Activated CD8-positive, alpha-beta T cell treated with anti-CD3 and anti-CD28 coated beads, Interleukin-2, amount 10 ng/mL, durations not matched to agents 7 days and 5 days (primary cell): Measurements from ENCODE around the gene EPB41L1. TPM values are rescaled to one million over a fixed set of nuclear protein-coding genes. Genes with fewer than 3 reads are reported as not detected.

ENCODE experiments used
- ATAC-seq: fragments of 150-1000 bp; cut with Tn5 transposase; one replicate; pipeline ENCODE4 v1.10.0; 2021; ENCODE audit warnings: moderate library complexity
- CTCF ChIA-PET: fragments of 350-600 bp; sonication (Branson Sonifier 250); formaldehyde crosslinking; loops from one replicate; lab custom pipeline; 2021; ENCODE audit warnings: antibody characterized with exemption; lab: Charles Lee
- POLR2A ChIA-PET: fragments of 350-600 bp; sonication (Branson Sonifier 250); formaldehyde crosslinking; loops from one replicate; lab custom pipeline; 2021; ENCODE audit warnings: antibody characterized with exemption; lab: Charles Lee
- DNase-seq: peaks from one replicate; pipeline ENCODE4 v3.0.0-alpha.2; 2020
- H3K27ac Mint-ChIP-seq: one replicate; pipeline ENCODE4 v1.8.0; 2021; ENCODE audit warnings: mild to moderate bottlenecking, mixed read lengths
- H3K27me3 Mint-ChIP-seq: one replicate; pipeline ENCODE4 v1.8.0; 2021; ENCODE audit warnings: low read depth, mixed read lengths
- H3K36me3 Mint-ChIP-seq: one replicate; pipeline ENCODE4 v1.8.0; 2021; ENCODE audit warnings: low read depth, mixed read lengths
- H3K4me1 Mint-ChIP-seq: one replicate; pipeline ENCODE4 v1.8.0; 2021; ENCODE audit warnings: low read depth, mixed read lengths
- H3K4me3 Mint-ChIP-seq: one replicate; pipeline ENCODE4 v1.8.0; 2021; ENCODE audit warnings: mild to moderate bottlenecking, mixed read lengths
- H3K9me3 Mint-ChIP-seq: one replicate; pipeline ENCODE4 v1.8.0; 2022; ENCODE audit warnings: mixed read lengths; ENCODE audit not compliant: insufficient read depth
- total RNA-seq, 2 experiments: library from RNA; stranded (reverse); gene quantifications; one replicate each; pipeline ENCODE4 v1.2.3, GENCODE V29; 2021

EPB41L1 gene
- total RNA-seq, 2 experiments from 2014 or later = not detected

GRCh38 chr20:36179170-36179945 lies 24.8 kb downstream of the EPB41L1 start:
- ChIA-PET CTCF (interaction anchor here (1.0 kb wide), 2 partner anchors 20 to 220 kb away, joined by 3 read pairs; no protein-coding TSS in a partner anchor), POLR2A (no interaction called here)
- no peaks in the 10 kb centered on the region for H3K4me1 Mint-ChIP-seq
- no peak for DNase-seq
- no peaks in the 10 kb centered on the region for H3K9me3 Mint-ChIP-seq
- no peak overlapping the region for H3K27ac Mint-ChIP-seq
- no peak for ATAC-seq
- H3K36me3 Mint-ChIP-seq = no peaks in the 10 kb centered on the region
- no peak overlapping the region for H3K4me3 Mint-ChIP-seq
- H3K27me3 Mint-ChIP-seq = peaks cover 2% of the 10 kb centered on the region

DNA sequence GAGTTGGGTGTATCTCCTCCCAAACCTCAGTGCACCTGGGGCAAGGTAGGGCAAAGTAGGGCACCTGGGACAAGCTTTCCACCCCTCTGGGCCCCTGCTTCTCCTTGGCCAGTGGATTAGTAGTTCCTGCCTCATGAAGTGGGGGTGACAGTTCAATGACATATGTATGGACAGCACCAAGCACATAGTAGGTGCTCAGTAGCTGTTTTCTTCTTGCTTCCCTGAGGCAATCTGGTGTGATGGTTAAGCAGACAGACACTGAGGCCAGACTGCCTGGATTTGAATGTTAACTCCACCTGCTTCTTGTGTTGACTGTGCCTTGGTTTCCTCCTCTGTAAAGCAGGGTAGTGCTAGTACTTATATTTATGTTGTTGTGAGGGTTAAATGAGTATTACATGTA lies 25.8 kb downstream of the EPB41L1 start:
- Mint-ChIP-seq H3K27me3 (peaks cover 2% of the 10 kb centered on the region), H3K36me3 (no peaks in the 10 kb centered on the region), H3K27ac (no peak overlapping the region), H3K9me3 (no peaks in the 10 kb centered on the region), H3K4me3 (no peak overlapping the region), H3K4me1 (no peaks in the 10 kb centered on the region)
- DNase-seq (no peak), ATAC-seq (no peak)
- ChIA-PET CTCF (interaction anchor here (0.7 to 2.0 kb wide), 2 partner anchors 22 to 24 kb away, joined by 3 to 7 read pairs; no protein-coding TSS in a partner anchor), POLR2A (no interaction called here)

DNA sequence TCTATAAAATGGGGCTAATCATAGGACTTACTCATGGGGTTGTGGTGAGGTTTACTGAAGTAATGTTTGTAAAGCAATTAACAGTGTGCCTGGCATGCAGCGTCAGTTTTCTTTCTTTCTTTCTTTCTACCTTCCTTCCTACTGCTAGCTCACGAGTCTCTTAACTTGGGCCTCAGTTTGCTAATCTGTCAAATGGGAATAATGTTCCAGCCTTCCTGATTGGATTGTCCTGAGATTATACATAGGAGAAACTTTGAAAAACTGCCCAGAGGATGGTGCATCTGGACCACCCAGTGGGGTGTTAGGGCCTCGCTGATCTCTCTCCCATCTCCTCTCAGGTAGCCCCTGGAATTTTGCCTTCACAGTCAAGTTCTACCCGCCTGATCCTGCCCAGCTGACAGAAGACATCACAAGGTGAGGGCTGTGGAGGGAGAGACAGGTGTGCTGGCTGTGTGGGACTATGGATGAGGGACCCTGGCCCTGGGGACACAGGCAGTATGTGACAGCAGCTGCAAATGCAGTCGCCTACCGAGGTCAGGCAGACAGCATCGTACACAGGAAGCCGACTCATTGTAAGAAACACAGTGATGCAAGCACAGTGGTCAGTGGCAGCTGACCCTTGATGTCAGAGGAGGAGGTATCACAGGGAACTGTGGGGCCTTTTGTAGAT lies 27.5 kb downstream of the EPB41L1 start:
- Mint-ChIP-seq H3K27me3 (no peaks in the 10 kb centered on the region), H3K27ac (no peak overlapping the region), H3K9me3 (no peaks in the 10 kb centered on the region), H3K36me3 (no peaks in the 10 kb centered on the region), H3K4me1 (no peaks in the 10 kb centered on the region), H3K4me3 (no peak overlapping the region)
- ChIA-PET POLR2A (no interaction called here), CTCF (interaction anchor here (0.9 to 2.0 kb wide), 3 partner anchors 17 to 187 kb away, joined by 3 to 7 read pairs (median 3); no protein-coding TSS in a partner anchor)
- DNase-seq = no peak
- no peak for ATAC-seq

DNA sequence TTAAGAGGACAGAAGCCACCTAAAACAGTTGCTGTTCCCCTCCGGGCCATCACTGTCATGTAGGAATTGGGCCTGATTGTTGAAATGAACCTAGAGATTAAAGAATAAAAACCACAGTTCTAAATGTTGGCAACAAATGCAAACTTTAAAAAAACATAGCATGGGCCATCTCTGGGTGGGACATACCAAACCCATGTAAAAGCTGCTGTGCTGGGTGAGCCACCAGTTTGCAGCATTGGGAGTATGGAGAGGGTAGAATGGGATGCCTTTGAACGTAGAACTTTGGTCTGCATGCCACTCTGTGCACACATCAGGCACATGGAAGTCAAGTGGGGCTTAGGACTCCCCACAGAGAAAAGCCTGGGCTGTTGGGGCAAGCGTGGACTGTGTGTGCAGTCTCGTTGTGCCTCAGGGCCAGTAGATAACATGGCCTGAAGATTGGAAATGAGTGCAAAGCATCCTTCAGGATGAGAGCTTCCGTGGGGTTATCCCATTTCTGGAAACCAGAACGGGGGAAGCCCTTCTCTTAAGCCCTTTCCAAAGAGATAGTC lies 28.1 kb downstream of the EPB41L1 start:
- DNase-seq (no peak), ATAC-seq (no peak)
- ChIA-PET CTCF (interaction anchor here (0.9 kb wide), 1 partner anchor 17 kb away, joined by 3 read pairs; no protein-coding TSS in a partner anchor), POLR2A (no interaction called here)
- Mint-ChIP-seq H3K4me3 (no peak overlapping the region), H3K36me3 (no peaks in the 10 kb centered on the region), H3K4me1 (no peaks in the 10 kb centered on the region), H3K9me3 (no peaks in the 10 kb centered on the region), H3K27me3 (no peaks in the 10 kb centered on the region), H3K27ac (no peak overlapping the region)

GRCh38 chr20:36183155-36183944 lies 28.8 kb downstream of the EPB41L1 start:
- Mint-ChIP-seq H3K4me3 (no peak overlapping the region), H3K9me3 (no peaks in the 10 kb centered on the region), H3K36me3 (no peaks in the 10 kb centered on the region), H3K27me3 (no peaks in the 10 kb centered on the region), H3K4me1 (no peaks in the 10 kb centered on the region), H3K27ac (no peak overlapping the region)
- no peak for ATAC-seq
- CTCF ChIA-PET = interaction anchor here (0.7 kb wide), 1 partner anchor 23 kb away, joined by 3 read pairs; no protein-coding TSS in a partner anchor
- POLR2A ChIA-PET = no interaction called here
- DNase-seq = no peak

DNA sequence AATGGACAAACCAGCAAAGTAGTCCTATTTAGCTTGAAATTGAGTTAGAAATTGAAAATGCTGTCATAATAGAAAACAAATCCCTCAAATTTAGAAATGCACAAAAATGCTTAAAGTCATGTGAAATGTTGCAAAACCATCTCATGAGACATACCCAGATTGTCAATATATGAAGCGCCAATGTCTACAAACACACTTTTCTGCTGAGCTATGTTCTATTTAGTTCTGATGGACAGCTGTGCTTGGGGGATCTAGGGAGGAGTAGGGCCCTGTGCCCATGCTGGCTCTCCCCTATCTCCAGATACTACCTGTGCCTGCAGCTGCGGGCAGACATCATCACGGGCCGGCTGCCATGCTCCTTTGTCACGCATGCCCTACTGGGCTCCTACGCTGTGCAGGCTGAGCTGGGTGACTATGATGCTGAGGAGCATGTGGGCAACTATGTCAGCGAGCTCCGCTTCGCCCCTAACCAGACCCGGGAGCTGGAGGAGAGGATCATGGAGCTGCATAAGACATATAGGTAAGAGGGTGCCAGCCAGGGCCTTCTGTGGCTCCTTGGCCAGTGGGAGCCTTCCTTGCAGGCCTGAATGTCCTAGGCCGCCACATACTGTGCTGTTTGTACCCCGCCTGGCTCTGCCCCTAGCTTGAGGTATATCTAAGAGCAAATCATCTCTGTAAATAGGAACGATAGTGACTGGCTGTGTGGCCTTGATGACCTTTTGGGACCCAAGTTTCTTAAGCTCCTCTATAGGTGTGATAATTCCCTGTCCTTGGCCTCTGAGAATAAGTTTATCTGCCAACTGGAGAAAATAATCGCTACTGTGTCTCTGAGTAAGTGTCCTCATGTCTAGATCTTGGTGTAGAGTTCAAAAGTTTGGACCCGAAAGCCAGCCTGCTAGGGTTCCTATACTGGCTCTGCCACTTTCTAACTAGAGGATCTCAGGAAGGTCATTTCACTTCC lies 30.6 kb downstream of the EPB41L1 start:
- Mint-ChIP-seq H3K4me3 (no peak overlapping the region), H3K36me3 (no peaks in the 10 kb centered on the region), H3K4me1 (no peaks in the 10 kb centered on the region), H3K9me3 (no peaks in the 10 kb centered on the region), H3K27ac (no peak overlapping the region), H3K27me3 (no peaks in the 10 kb centered on the region)
- ChIA-PET POLR2A (interaction anchor here (0.6 kb wide), 1 partner anchor 1476 kb away, joined by 3 read pairs; no protein-coding TSS in a partner anchor), CTCF (interaction anchor here (1.0 to 2.4 kb wide), 4 partner anchors 15 to 192 kb away, joined by 3 to 12 read pairs (median 6); no protein-coding TSS in a partner anchor)
- ATAC-seq (no peak), DNase-seq (no peak)

DNA sequence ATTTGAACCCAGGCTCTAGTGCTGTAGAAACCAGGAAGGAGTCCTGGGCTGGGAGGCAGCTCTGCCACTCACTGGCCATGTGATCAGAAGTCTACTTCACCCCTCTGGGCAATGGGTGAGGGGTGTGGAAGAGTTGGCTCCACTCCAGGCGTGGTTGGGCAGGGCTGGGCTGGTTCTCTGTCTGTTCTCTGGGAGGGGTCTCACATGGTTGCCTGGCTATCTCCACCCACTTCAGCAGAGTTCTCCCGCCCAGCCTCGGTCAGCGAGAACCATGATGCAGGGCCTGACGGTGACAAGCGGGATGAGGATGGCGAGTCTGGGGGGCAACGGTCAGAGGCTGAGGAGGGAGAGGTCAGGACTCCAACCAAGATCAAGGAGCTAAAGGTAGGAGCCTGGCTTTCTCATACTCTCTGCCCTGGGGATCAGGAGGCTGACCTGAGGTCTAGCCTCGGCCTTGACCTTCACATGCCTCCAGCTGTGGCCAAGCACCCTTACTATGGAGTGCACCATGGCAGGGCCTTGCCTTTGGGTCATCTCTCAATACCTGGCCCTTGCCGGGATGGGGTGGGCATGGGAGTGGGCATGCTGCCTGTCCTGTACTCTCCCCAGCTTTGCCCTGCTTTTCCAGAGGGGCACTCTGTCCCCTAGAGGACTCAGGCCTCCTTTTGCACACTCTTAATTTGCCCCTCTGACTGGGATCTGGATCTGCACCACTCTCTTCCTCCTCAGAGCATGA lies 39.6 kb downstream of the EPB41L1 start:
- peaks cover 3% of the 10 kb centered on the region for H3K27me3 Mint-ChIP-seq
- H3K9me3 Mint-ChIP-seq = no peaks in the 10 kb centered on the region
- DNase-seq (no peak), ATAC-seq (no peak)
- H3K4me3 Mint-ChIP-seq = no peak overlapping the region
- CTCF ChIA-PET = interaction anchor here (1.1 to 2.4 kb wide), 4 partner anchors 8 to 245 kb away, joined by 3 to 16 read pairs (median 6); no protein-coding TSS in a partner anchor
- H3K36me3 Mint-ChIP-seq = no peaks in the 10 kb centered on the region
- POLR2A ChIA-PET = interaction anchor here (0.6 kb wide), 1 partner anchor 86 kb away, joined by 3 read pairs; no protein-coding TSS in a partner anchor
- no peak overlapping the region for H3K27ac Mint-ChIP-seq
- no peaks in the 10 kb centered on the region for H3K4me1 Mint-ChIP-seq

DNA sequence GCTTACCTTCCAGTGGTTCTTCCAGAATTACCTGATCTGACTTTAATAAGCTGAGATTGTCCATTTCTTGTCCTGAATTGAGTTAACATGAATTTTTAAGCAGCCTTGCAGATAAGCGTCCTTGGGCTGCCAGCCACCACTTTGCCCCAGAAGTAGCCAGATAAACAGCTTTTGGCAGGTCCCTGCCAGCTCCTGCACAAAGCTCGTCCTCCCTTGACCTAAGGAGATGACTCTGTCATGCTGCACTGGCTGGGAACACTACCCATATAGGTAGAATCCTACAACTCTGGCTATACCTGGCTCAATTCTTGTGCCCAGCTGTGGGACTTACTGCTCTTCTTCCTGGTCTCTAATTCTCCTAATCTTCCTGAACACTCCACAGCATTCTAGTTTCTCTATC lies 42.1 kb downstream of the EPB41L1 start:
- Mint-ChIP-seq H3K4me1 (no peaks in the 10 kb centered on the region), H3K27me3 (peaks cover 3% of the 10 kb centered on the region), H3K27ac (no peak overlapping the region), H3K9me3 (no peaks in the 10 kb centered on the region), H3K36me3 (no peaks in the 10 kb centered on the region), H3K4me3 (no peak overlapping the region)
- POLR2A ChIA-PET = no interaction called here
- DNase-seq = no peak
- no peak for ATAC-seq
- CTCF ChIA-PET = interaction anchor here (1.1 to 1.3 kb wide), 3 partner anchors 40 to 206 kb away, joined by 3 read pairs; no protein-coding TSS in a partner anchor

DNA sequence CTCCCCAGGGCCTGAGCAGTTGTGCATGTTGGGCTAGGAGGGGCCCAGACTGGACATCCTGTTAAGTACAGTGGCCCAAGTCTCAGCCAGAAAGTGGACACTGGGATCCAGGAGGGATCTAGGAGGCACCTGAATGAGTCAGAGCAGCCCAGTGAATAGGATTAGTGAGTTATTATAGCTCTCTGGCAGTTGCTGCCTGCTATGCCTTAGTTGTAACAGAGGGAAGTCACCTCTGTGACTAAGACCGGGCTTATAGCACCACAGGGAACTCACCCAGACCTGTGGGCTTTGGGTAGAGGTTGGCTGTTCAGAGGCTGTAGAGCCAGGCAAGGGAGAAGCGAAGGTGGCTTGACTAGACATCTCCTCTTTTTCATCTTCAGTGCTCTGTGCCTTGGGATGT lies 42.7 kb downstream of the EPB41L1 start:
- Mint-ChIP-seq H3K27ac (no peak overlapping the region), H3K27me3 (peaks cover 3% of the 10 kb centered on the region), H3K4me3 (no peak overlapping the region), H3K9me3 (no peaks in the 10 kb centered on the region), H3K36me3 (no peaks in the 10 kb centered on the region), H3K4me1 (no peaks in the 10 kb centered on the region)
- CTCF ChIA-PET = interaction anchor here (1.1 to 1.3 kb wide), 2 partner anchors 40 to 206 kb away, joined by 3 read pairs; no protein-coding TSS in a partner anchor
- no peak for DNase-seq
- POLR2A ChIA-PET = no interaction called here
- ATAC-seq = no peak
